HepG2 (cell line): ENCODE data around the gene RPS5. TPM values are rescaled to one million over a fixed set of nuclear protein-coding genes. Genes with fewer than 3 reads are reported as not detected.

Experiments used
- BHLHE40 ChIP-seq: IDR thresholded peaks from 2 replicates; pipeline ENCODE4 v1.6.1; 2011; ENCODE audit warnings: low read length, improper control_type of control experiment
- CREM ChIP-seq, 2 experiments: sonication (generic) in 1 of 2; formaldehyde crosslinking in 1 of 2; IDR thresholded peaks; 2 replicates each; pipeline versions ENCODE4 v1.4.0 to v1.6.1; 2016 to 2020; ENCODE audit warnings: antibody characterized with exemption in 1 of 2, mild to moderate bottlenecking in 1 of 2, missing genetic modification reagents in 1 of 2
- E2F1 ChIP-seq: sonication (generic); formaldehyde crosslinking; IDR thresholded peaks from 2 replicates; pipeline ENCODE4 v1.5.0; 2020; ENCODE audit warnings: missing genetic modification reagents
- EP300 ChIP-seq, 3 experiments: sonication (generic) in 1 of 3; formaldehyde crosslinking in 1 of 3; IDR thresholded peaks; 2 replicates each; pipeline versions ENCODE4 v1.5.1 to v1.6.1; 2011 to 2020; ENCODE audit warnings: low read depth in 2 of 3, low read length in 2 of 3, borderline replicate concordance in 1 of 3, improper control_type of control experiment in 1 of 3, mild to moderate bottlenecking in 1 of 3, missing genetic modification reagents in 1 of 3, moderate library complexity in 1 of 3
- GLMP ChIP-seq: sonication (generic); formaldehyde crosslinking; IDR thresholded peaks from 2 replicates; pipeline ENCODE4 v1.9.0; 2021; ENCODE audit warnings: missing genetic modification reagents, mild to moderate bottlenecking, borderline replicate concordance
- HDAC2 ChIP-seq: sonication (generic); formaldehyde crosslinking; IDR thresholded peaks from 2 replicates; pipeline ENCODE4 v1.4.0; 2020; ENCODE audit warnings: missing genetic modification reagents
- MIXL1 ChIP-seq: IDR thresholded peaks from 2 replicates; pipeline ENCODE4 v1.6.1; 2016
- ZBTB38 ChIP-seq: sonication (generic); formaldehyde crosslinking; IDR thresholded peaks from 2 replicates; pipeline ENCODE4 v1.5.1; 2020; ENCODE audit warnings: mild to moderate bottlenecking, missing genetic modification reagents
- ZBTB39 ChIP-seq: sonication (generic); formaldehyde crosslinking; IDR thresholded peaks from 2 replicates; pipeline ENCODE4 v1.5.0; 2020; ENCODE audit warnings: missing genetic modification reagents
- ZNF276 ChIP-seq: sonication (generic); formaldehyde crosslinking; IDR thresholded peaks from 2 replicates; pipeline ENCODE4 v1.4.0; 2020; ENCODE audit warnings: mild to moderate bottlenecking, low read depth, missing genetic modification reagents
- ZNF687 ChIP-seq: sonication (generic); formaldehyde crosslinking; IDR thresholded peaks from 2 replicates; pipeline ENCODE4 v1.5.1; 2020; ENCODE audit warnings: mild to moderate bottlenecking, missing genetic modification reagents, moderate library complexity
- ZNF747 ChIP-seq: sonication (generic); formaldehyde crosslinking; IDR thresholded peaks from 2 replicates; pipeline ENCODE4 v1.8.1; 2023; ENCODE audit warnings: missing genetic modification reagents, mild to moderate bottlenecking, borderline replicate concordance
- polyA plus RNA-seq, 8 experiments: library from polyadenylated mRNA; depleted of rRNA in 3 of 8; stranded (reverse) in 7 of 8; unstranded in 1 of 8; fragments of >200 nt; fragmentation: Illumina TruSeq in 4 of 8; extraction: Trizol in 4 of 8; gene quantifications; 2 replicates each; pipeline versions ENCODE4 v1.2.1 to v1.2.3, GENCODE V29; 2011 to 2016; ENCODE audit warnings: low read depth in 4 of 8, missing spikeins in 1 of 8, mixed read lengths in 1 of 8; ENCODE audit not compliant: insufficient read depth in 1 of 8
- total RNA-seq, 5 experiments: library from RNA; depleted of rRNA; stranded (reverse); fragments of >200 nt; fragmentation: Illumina TruSeq; extraction: Trizol; gene quantifications; 2 replicates each; pipeline ENCODE4 v1.2.3, GENCODE V29; 2016; ENCODE audit warnings: low read depth in 1 of 5

Gene RPS5
- total and polyA plus RNA-seq, 2 of the 13 experiments (the other 11 are each of a cell fraction or from before 2014, with no cell fraction given): 1,544 to 4,408 TPM

GRCh38 chr19:58400916-58401839, 14.1 kb downstream of the RPS5 start (continued):
- TF ChIP-seq ZNF687 (CRISPR knock-in tag): peak; percentile 90
- TF ChIP-seq ZBTB38: peak; percentile 26; the same call in 1 of the 2 replicates
- peak; percentile 87 for TF ChIP-seq CREM (IDR thresholded peaks at IDR 0.05)
- TF ChIP-seq CREM (CRISPR knock-in tag; IDR thresholded peaks at IDR 0.05): no peak
- TF ChIP-seq MIXL1 (CRISPR knock-in tag): 0 out of 2 replicates have a peak, but pooled peaks have one; percentile 48
- TF ChIP-seq ZNF276 (CRISPR knock-in tag): 0 out of 2 replicates have a peak, but pooled peaks have one; percentile 18
- TF ChIP-seq HDAC2 (CRISPR knock-in tag): peak; percentile 54; the same call in 1 of the 2 replicates
- TF ChIP-seq BHLHE40: 0 out of 2 replicates have a peak, but pooled peaks have one; percentile 9
- peak in 1 of 2 experiments; percentile 20; a peak in 2 of 4 replicates for TF ChIP-seq EP300 (IDR thresholded peaks at IDR 0.05; ENCODE audit: low read depth in 2 of 2, low read length in 2 of 2)
- TF ChIP-seq EP300 (CRISPR knock-in tag; IDR thresholded peaks at IDR 0.05; ENCODE audit: borderline replicate concordance): 0 out of 2 replicates have a peak, but pooled peaks have one; percentile 13
- TF ChIP-seq ZNF747 (CRISPR knock-in tag): no peak
- TF ChIP-seq GLMP (CRISPR knock-in tag): no peak
- peak; percentile 44; the same call in 1 of the 2 replicates for TF ChIP-seq ZBTB39 (CRISPR knock-in tag)
- TF ChIP-seq E2F1: peak; percentile 93
